Loucy (cell line): Measurements from ENCODE around the gene RAB27B.

Experiments used
- H2AFZ ChIP-seq: fragments of 200-600 bp; sonication (generic); 2 replicates; pipeline ENCODE4 v1.6.0; 2016; ENCODE audit warnings: antibody characterized with exemption, mild to moderate bottlenecking, low read length, moderate library complexity
- H3F3A ChIP-seq: fragments of 200-600 bp; 2 replicates; pipeline ENCODE4 v1.6.0; 2016; ENCODE audit warnings: antibody characterized with exemption, low read depth, mild to moderate bottlenecking
- H3K27me3 ChIP-seq: fragments of 200-600 bp; sonication (generic); 2 replicates; pipeline ENCODE4 v1.6.1; 2014; ENCODE audit warnings: low read length, mild to moderate bottlenecking; ENCODE audit not compliant: insufficient read depth, poor library complexity, severe bottlenecking
- H3K36me3 ChIP-seq: fragments of 200-600 bp; sonication (generic); 2 replicates; pipeline ENCODE4 v1.6.1; 2016; ENCODE audit warnings: low read length; ENCODE audit not compliant: insufficient read depth
- H3K4me1 ChIP-seq: fragments of 200-600 bp; sonication (generic); 2 replicates; pipeline ENCODE4 v1.5.1; 2014; ENCODE audit warnings: low read length, mild to moderate bottlenecking; ENCODE audit not compliant: insufficient read depth, poor library complexity, severe bottlenecking
- H3K4me2 ChIP-seq: fragments of 200-600 bp; sonication (generic); 2 replicates; pipeline ENCODE4 v1.6.0; 2014; ENCODE audit warnings: antibody characterized with exemption, low read length, low read depth, mild to moderate bottlenecking; ENCODE audit not compliant: poor library complexity, severe bottlenecking
- H3K4me3 ChIP-seq: fragments of 200-600 bp; sonication (generic); 2 replicates; pipeline ENCODE4 v1.5.1; 2014; ENCODE audit warnings: low read length, mild to moderate bottlenecking, mixed read lengths; ENCODE audit not compliant: poor library complexity, severe bottlenecking
- H3K79me2 ChIP-seq: fragments of 200-600 bp; sonication (generic); 2 replicates; pipeline ENCODE4 v1.6.1; 2014; ENCODE audit warnings: low read length; ENCODE audit not compliant: insufficient read depth
- H3K9ac ChIP-seq: fragments of 200-600 bp; sonication (generic); 2 replicates; pipeline ENCODE4 v1.6.0; 2014; ENCODE audit warnings: mild to moderate bottlenecking, low read depth, low read length, moderate library complexity; ENCODE audit not compliant: poor library complexity, severe bottlenecking
- H3K9me2 ChIP-seq: fragments of 200-600 bp; sonication (generic); replicated peaks from 2 replicates; pipeline ENCODE4 v1.6.1; 2016; ENCODE audit warnings: low read depth, low read length, mixed read lengths
- H3K9me3 ChIP-seq: fragments of 200-600 bp; sonication (generic); 2 replicates; pipeline ENCODE4 v1.6.1; 2014; ENCODE audit warnings: mild to moderate bottlenecking, antibody characterized with exemption, low read length, low read depth; ENCODE audit not compliant: insufficient read depth
- H4K20me1 ChIP-seq: fragments of 200-600 bp; sonication (generic); 2 replicates; pipeline ENCODE4 v1.6.0; 2014; ENCODE audit warnings: antibody characterized with exemption, low read length, mild to moderate bottlenecking; ENCODE audit not compliant: insufficient read depth, poor library complexity, severe bottlenecking
- CTCF ChIP-seq: fragments of 200-600 bp; sonication (generic); conservative IDR thresholded peaks from 2 replicates; pipeline ENCODE4 v1.5.1; 2014; ENCODE audit warnings: mild to moderate bottlenecking, antibody characterized with exemption, low read length
- EZH2phosphoT487 ChIP-seq: fragments of 200-600 bp; IDR thresholded peaks from 2 replicates; pipeline ENCODE4 v1.6.1; 2018; ENCODE audit warnings: antibody characterized with exemption, mild to moderate bottlenecking, moderate library complexity, borderline replicate concordance

RAB27B gene

GRCh38 chr18:54910161-54910919 is 82.1 kb downstream of the RAB27B start:
- H3K4me3 ChIP-seq: no peak overlapping the region
- TF ChIP-seq CTCF (no peak), EZH2phosphoT487 (no peak)
- H3K79me2 ChIP-seq: no peaks in the 10 kb centered on the region
- H3K9me3 ChIP-seq: no peaks in the 10 kb centered on the region; the same call in 1 of the 2 replicates
- H3K9me2 ChIP-seq: no peaks in the 10 kb centered on the region
- no peaks in the 10 kb centered on the region for H3K4me1 ChIP-seq
- H2AFZ ChIP-seq: no peak overlapping the region
- H3K27me3 ChIP-seq: no peaks in the 10 kb centered on the region
- H4K20me1 ChIP-seq: no peaks in the 10 kb centered on the region
- no peaks in the 10 kb centered on the region for H3F3A ChIP-seq
- H3K4me2 ChIP-seq: no peak overlapping the region
- H3K36me3 ChIP-seq: no peaks in the 10 kb centered on the region
- H3K9ac ChIP-seq: no peak overlapping the region

- H3K27me3 ChIP-seq: no peaks in the 10 kb centered on the region
- no peak overlapping the region for H3K4me2 ChIP-seq
- H3F3A ChIP-seq: no peaks in the 10 kb centered on the region
- H3K4me1 ChIP-seq: no peaks in the 10 kb centered on the region
- H3K79me2 ChIP-seq: no peaks in the 10 kb centered on the region
- no peak overlapping the region for H3K9ac ChIP-seq
- H3K9me3 ChIP-seq: no peaks in the 10 kb centered on the region; the same call in 1 of the 2 replicates
- H3K4me3 ChIP-seq: no peak overlapping the region
- TF ChIP-seq EZH2phosphoT487: no peak
- no peak for TF ChIP-seq CTCF
- H3K9me2 ChIP-seq: no peaks in the 10 kb centered on the region
- no peak overlapping the region for H2AFZ ChIP-seq
- H3K36me3 ChIP-seq: no peaks in the 10 kb centered on the region
- no peaks in the 10 kb centered on the region for H4K20me1 ChIP-seq
Observed at GRCh38 chr18:54911551-54911950, 83.3 kb downstream of the RAB27B start.

DNA sequence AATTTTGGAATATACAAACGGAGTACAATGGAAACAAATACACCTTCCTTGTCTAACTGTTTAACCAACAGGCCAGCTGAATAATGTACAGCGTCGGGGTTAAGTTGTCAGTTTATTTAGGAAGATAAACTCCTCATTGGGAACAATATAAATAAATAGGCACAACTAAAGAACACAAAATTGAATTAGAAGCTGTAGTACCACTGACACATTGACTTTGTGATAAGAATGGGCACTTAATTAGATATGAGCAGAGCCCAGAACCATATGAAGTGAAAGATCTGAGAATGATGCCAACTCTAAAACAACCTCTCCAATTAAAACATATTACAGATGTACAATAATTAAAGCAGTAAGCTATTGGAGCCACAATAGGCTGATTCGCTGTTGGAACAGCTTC is 86.5 kb downstream of the RAB27B start:
- Histone ChIP-seq H3K4me1 (no peaks in the 10 kb centered on the region), H3K79me2 (no peaks in the 10 kb centered on the region), H3K9me2 (no peaks in the 10 kb centered on the region), H3F3A (no peaks in the 10 kb centered on the region), H3K4me2 (no peak overlapping the region), H3K27me3 (no peaks in the 10 kb centered on the region), H4K20me1 (no peaks in the 10 kb centered on the region), H3K4me3 (no peak overlapping the region), H3K9ac (no peak overlapping the region), H3K36me3 (no peaks in the 10 kb centered on the region), H3K9me3 (no peaks in the 10 kb centered on the region; the same call in 1 of the 2 replicates), H2AFZ (no peak overlapping the region)
- TF ChIP-seq CTCF (no peak), EZH2phosphoT487 (no peak)
